Adrenal gland (tissue), 5 donors: ENCODE results near the gene WDR38.

ENCODE experiments used
- CTCF ChIP-seq, 6 experiments: fragments of 450-650 bp in 4 of 6; fragments of 200-600 bp in 2 of 6; sonication (generic) in 1 of 6; IDR thresholded peaks; 1 replicate in 5 of 6; 2 replicates in 1 of 6; pipeline versions ENCODE4 v1.5.1 to v1.8.0; 2016 to 2021; ENCODE audit warnings: antibody characterized with exemption in 6 of 6, mild to moderate bottlenecking in 2 of 6, moderate library complexity in 1 of 6
- POLR2A ChIP-seq, 2 donors: fragments of 450-650 bp; IDR thresholded peaks; one replicate each; pipeline ENCODE4 v1.6.1; 2017; ENCODE audit warnings: antibody characterized with exemption in 2 of 2, mild to moderate bottlenecking in 2 of 2, moderate library complexity in 1 of 2
- donor health status: DM: no; HTN: no; CAD: no.

- no peak for TF ChIP-seq POLR2A (IDR thresholded peaks at IDR 0.05)
- no peak for TF ChIP-seq CTCF (IDR thresholded peaks at IDR 0.05)
Observed at GRCh38 chr9:124846969-124847368, 6.3 kb upstream of the WDR38 start.
